Activated CD8-positive, alpha-beta memory T cell treated with anti-CD3 and anti-CD28 coated beads, Interleukin-2, amount 50 U/mL, for 1 hour (primary cell): ENCODE data around the gene TPSG1.
"Not testable (repeated sequence)": the region's sequence is repeated elsewhere in the genome, so short reads cannot be mapped to it uniquely, and the experiment has no call there.

ENCODE experiments used
- DNase-seq: peaks from one replicate; pipeline ENCODE4 v3.0.0-alpha.2; 2020; ENCODE audit errors: extremely low read depth

TPSG1 gene

GRCh38 chr16:1195393-1195666, 29.7 kb downstream of the TPSG1 start:
- DNase-seq: no peak

- no peak for DNase-seq
Measured at GRCh38 chr16:1194665-1195392, 30.2 kb downstream of the TPSG1 start.

GRCh38 chr16:1193825-1194581, 31.1 kb downstream of the TPSG1 start:
- DNase-seq: no peak

GRCh38 chr16:1193143-1193824, 31.8 kb downstream of the TPSG1 start:
- DNase-seq: no peak

GRCh38 chr16:1192384-1193073, 32.5 kb downstream of the TPSG1 start:
- no peak for DNase-seq

- DNase-seq: not testable (repeated sequence)
Measured at GRCh38 chr16:1190789-1191188, 34.3 kb downstream of the TPSG1 start.

- DNase-seq: no peak
Measured at GRCh38 chr16:1189455-1189854, 35.6 kb downstream of the TPSG1 start.

- DNase-seq: no peak
Measured at GRCh38 chr16:1188432-1189189, 36.5 kb downstream of the TPSG1 start.

- DNase-seq: not testable (repeated sequence)
Measured at GRCh38 chr16:1185460-1186207, 39.4 kb downstream of the TPSG1 start.

- DNase-seq: no peak
Measured at GRCh38 chr16:1184980-1185379, 40.1 kb downstream of the TPSG1 start.

GRCh38 chr16:1184156-1184868, 40.8 kb downstream of the TPSG1 start:
- DNase-seq: no peak

- no peak for DNase-seq
Measured at GRCh38 chr16:1182950-1183907, 41.8 kb downstream of the TPSG1 start.

- no peak for DNase-seq
Measured at GRCh38 chr16:1182316-1182671, 42.8 kb downstream of the TPSG1 start.

GRCh38 chr16:1181404-1182315, 43.4 kb downstream of the TPSG1 start:
- no peak for DNase-seq

GRCh38 chr16:1180549-1181403, 44.3 kb downstream of the TPSG1 start:
- no peak for DNase-seq

- no peak for DNase-seq
Measured at GRCh38 chr16:1178295-1178910, 46.7 kb downstream of the TPSG1 start.

GRCh38 chr16:1177750-1178149, 47.3 kb downstream of the TPSG1 start:
- DNase-seq: no peak
